HepG2 (cell line): Measurements from ENCODE around the gene DAZAP1.

Experiments used
- NCOR1 ChIP-seq: fragments of 200-600 bp; sonication (generic); IDR thresholded peaks from 2 replicates; pipeline ENCODE4 v1.7.0; 2017; ENCODE audit warnings: antibody characterized with exemption, low read length, borderline replicate concordance
- POLR2A ChIP-seq, 2 experiments: IDR thresholded peaks; 2 replicates each; pipeline ENCODE4 v1.6.1; 2011; ENCODE audit warnings: low read depth in 2 of 2, low read length in 2 of 2, mild to moderate bottlenecking in 1 of 2, moderate library complexity in 1 of 2; ENCODE audit not compliant: insufficient read depth in 1 of 2
- ZNF354B ChIP-seq: sonication (generic); formaldehyde crosslinking; IDR thresholded peaks from 2 replicates; pipeline ENCODE4 v1.8.0; 2022; ENCODE audit warnings: mild to moderate bottlenecking, missing genetic modification reagents
- ZNF510 ChIP-seq: sonication (generic); formaldehyde crosslinking; IDR thresholded peaks from 2 replicates; pipeline ENCODE4 v1.4.0; 2020; ENCODE audit warnings: low read depth, mild to moderate bottlenecking, missing genetic modification reagents

- TF ChIP-seq POLR2A (IDR thresholded peaks at IDR 0.05; ENCODE audit: insufficient read depth in 1 of 2, low read depth in 2 of 2, low read length in 2 of 2) (no peak), ZNF354B (CRISPR knock-in tag) (no peak), ZNF510 (no peak), NCOR1 (no peak)
Observed at GRCh38 chr19:1392407-1392806, 15.0 kb upstream of the DAZAP1 start.
